Measurements from ENCODE around the gene SH3BGRL3. TPM values are rescaled to one million over a fixed set of nuclear protein-coding genes. Genes with fewer than 3 reads are reported as not detected.
"Not testable (repeated sequence)": the region's sequence is repeated elsewhere in the genome, so short reads cannot be mapped to it uniquely, and the experiment has no call there.

SH3BGRL3 gene
- total RNA-seq (ENCODE audit: insufficient read depth, low replicate concordance): 12.5 TPM

- peak; percentile 90 for DNase-seq (ENCODE audit: low spot score)
Observed at GRCh38 chr1:26279456-26280332, at the start of gene SH3BGRL3. Gene SH3BGRL3 (plus strand): TSS chr1:26280086. CDS start chr1:26280156, 70 bp downstream.

DNA sequence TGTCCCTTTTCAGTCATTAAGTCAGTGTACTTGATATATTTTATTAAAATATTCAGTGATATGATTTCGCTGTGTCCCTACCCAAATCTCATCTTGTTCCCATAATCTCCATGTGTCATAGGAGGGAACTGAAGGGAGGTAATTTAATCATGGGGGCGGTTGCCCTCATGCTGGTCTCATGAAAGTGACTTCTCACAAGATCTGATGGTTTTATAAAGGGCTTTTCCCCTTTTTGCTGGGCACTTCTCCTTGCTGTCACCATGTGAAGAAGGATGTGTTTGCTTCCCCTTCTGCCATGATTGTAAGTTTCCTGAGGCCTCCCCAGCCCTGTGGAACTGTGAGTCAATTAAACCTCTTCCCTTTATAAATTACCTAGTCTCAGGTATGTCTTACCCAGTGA is 49.2 kb upstream of the SH3BGRL3 start:
- not testable (repeated sequence) for DNase-seq (ENCODE audit: low spot score)

DNA sequence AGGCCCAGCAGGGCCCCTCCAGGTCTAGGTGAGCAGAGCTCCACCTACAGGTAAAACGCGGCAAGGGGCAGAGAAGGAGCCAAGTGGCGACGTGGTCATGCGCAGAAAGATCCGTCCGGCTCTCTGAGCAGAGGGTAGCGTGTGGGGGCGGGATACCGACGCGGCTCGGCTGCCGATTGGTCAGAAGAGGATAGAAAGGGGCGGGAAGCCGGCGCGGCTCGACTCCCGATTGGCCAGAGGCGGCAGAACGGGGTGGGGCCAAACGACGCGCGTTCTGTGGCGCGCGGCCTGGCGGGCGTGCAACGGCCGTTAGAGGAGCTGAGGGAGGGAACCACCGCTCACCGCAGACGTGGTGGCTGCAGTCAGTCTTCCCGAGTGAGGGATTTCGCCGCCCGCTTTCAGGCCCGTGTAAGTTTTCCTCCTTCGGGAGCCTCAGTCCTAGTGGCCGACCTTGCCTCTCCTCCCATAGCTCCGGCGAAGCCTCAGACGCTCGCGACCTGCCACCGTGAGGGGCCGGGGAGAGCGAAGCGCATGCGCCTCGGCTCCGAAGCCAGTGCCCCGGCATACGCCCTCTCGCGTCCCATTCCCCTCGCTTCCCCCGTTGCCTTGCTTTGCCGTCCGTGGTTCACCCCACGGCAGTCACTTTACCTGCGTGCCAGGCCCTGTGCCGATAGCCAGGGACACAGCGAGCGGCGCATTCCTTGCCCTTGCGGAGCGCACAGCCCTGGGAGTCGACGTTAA is 45.8 kb upstream of the SH3BGRL3 start, which contains the start of gene CEP85:
Gene CEP85 (plus strand): TSS at position 298 of the 741 bp plus-strand sequence. CDS start 5,584 bp downstream, outside the sequence.
- DNase-seq (ENCODE audit: low spot score): peak; percentile 99

DNA sequence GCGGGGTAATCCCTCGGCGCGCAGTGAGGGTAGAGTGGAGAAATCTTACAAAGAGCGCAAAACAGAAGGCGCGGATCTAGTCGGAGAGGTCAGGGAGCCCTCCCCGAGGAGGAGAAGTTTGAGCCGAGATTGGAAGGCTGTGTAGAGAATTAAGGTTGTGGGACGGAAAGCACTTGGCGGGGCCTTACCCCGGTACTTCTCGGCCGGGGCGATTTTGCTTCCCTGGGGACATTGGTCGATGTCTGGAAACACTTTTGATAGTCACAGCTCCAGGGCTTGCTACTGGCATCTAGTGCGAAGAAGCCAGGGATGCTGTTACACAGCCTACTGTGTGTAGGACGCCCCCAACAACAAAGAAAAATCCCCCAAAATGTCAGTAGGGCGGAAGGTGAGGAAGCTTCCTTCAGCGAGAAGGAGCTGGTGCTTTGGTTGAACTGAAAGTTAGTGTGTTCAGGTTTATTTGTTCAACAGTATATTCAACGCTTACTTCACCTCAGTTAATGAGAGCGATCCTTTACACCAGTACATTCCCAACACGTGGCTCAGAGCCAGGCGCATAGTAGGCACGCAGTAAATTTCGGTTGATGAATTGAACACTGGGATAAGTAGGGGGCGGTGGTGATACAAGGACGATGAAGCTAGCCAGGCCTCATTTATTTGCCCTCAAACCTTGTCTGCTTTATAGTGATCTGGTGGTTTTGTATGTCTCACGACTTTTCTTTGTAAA is 45.1 kb upstream of the SH3BGRL3 start:
- DNase-seq (ENCODE audit: low spot score): peak; percentile 9

DNA sequence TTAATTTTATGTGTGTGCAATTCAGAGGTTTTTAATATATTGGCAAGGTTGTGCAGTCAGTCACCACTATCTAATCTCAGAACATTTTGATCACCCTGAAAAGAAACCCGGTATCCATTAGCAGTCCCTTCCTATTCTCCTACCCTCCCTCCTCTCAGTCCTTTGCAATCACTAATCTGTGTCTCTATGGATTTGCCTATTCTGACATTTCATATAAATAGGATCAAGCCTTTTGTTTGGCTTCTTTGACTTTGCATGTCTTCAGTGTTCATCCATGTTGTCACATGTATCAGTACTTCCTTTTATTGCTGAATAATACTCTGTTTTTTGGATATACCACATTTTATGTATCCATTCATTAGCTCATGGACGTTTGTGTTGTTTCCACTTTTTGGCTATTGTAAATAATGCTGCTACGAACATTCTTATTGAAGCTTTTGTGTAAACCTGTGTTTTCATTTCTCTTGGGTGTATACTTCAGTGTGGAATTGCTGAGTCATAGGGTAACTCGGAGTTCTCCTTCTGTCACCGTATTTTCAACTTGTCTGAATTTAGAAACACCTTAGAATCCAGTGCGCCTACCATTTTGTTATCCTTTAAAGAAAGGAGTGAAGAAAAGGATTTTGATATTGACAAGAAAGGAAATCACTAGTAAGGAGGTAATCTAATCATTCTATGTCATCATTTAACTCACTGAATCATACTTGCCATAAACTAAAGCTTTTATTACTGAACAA is 42.5 kb upstream of the SH3BGRL3 start:
- DNase-seq (ENCODE audit: low spot score): no peak

DNA sequence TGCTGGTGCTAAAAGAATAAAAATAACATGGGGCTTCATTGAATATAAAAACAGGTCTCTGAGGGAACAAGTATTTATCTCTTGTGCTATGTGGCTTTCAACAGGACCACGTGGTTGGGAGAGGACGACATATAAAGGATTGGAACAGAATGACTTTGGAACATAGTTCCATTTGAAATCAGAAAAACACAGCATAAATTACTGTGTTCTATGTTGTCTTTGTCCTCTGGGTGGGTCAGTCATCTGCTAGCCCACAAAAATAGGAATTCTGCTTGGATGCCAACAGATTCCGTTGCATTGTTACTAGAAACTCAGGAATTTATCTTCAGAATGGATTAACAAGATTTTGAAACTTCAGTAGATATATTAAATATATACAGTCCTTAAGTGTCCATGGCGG is 40.0 kb upstream of the SH3BGRL3 start:
- no peak for DNase-seq (ENCODE audit: low spot score)

DNA sequence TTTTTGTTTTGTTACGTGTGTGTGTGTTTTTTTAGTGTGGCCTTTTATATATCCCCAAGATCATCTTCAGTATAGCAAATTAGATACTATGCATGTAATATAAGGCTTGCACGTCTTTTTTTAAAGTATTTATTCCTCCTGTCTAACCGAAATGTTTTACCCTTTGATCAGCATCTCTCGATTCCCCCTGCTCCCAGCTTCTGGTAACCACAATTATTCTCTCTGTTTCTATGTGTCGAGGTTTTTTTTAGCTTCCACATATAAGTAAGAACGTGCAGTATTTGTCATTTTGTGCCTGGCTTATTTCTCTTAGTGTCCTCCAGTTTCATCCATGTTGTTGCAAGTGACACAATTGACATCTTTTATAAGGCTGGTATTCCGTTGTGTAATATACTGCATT is 27.2 kb upstream of the SH3BGRL3 start:
- DNase-seq (ENCODE audit: low spot score): no peak

DNA sequence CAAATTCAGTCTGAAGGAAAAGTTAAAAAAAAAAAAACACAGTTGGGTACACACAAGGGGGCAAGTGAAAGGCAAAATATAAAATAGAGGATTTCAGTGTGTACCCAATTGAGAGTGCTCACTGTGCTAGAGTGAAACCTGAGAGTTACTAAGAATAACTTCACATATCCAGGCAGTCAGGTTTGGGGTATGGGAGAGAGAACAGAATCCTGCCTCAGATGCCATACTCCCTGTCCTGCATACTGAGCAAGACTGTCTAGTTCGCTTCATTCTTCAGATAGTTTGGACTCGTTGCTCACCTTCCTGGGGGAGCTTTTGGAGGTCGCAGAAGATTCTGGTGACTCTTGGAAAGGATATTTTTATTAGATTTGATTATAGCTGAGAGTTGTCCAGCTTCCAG is 25.5 kb upstream of the SH3BGRL3 start:
- no peak for DNase-seq (ENCODE audit: low spot score)

- no peak for DNase-seq (ENCODE audit: low spot score)
Observed at GRCh38 chr1:26257222-26257621, 22.7 kb upstream of the SH3BGRL3 start.

DNA sequence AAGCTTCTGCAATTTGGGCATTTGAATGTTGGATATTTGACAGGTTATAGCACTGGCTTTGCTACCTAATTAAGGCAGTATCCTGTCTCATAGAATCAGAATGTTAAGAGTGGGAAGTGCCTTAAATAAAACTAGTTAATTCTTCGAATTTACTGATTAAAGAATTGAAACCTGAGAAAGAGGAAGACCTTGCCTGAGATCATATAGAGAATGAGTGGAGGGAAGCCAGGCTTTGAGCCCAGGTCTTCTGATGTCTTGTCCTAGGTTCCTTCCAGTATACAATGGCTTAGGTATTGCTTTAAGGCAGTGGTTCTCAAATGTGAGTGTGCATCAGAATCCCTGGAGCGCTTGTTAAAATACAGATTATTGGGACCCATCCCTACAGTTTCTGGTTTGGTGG is 20.9 kb upstream of the SH3BGRL3 start:
- DNase-seq (ENCODE audit: low spot score): no peak

- no peak for DNase-seq (ENCODE audit: low spot score)
Observed at GRCh38 chr1:26259578-26259977, 20.3 kb upstream of the SH3BGRL3 start.

DNA sequence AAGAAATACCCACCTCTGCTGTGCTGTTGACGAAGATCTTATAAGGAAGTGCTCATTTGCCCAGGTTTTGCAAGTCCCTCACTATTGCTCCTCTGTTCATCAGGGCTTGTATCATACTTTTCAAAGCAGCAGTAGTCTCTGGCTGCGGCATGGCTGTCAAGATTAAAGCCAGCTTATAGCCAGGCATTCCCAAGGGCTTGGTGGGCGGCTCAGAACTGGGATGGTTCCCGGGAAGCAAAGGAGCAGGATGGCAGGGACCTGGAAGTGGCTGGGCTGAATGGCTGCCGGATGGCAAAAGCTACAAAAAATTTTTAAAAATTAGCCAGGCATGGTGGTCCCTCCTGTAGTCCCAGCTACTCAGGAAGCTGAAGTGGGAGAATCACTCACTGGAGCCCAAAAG is 16.7 kb upstream of the SH3BGRL3 start:
- DNase-seq (ENCODE audit: low spot score): no peak

GRCh38 chr1:26265405-26265804 is 14.5 kb upstream of the SH3BGRL3 start:
- no peak for DNase-seq (ENCODE audit: low spot score)

DNA sequence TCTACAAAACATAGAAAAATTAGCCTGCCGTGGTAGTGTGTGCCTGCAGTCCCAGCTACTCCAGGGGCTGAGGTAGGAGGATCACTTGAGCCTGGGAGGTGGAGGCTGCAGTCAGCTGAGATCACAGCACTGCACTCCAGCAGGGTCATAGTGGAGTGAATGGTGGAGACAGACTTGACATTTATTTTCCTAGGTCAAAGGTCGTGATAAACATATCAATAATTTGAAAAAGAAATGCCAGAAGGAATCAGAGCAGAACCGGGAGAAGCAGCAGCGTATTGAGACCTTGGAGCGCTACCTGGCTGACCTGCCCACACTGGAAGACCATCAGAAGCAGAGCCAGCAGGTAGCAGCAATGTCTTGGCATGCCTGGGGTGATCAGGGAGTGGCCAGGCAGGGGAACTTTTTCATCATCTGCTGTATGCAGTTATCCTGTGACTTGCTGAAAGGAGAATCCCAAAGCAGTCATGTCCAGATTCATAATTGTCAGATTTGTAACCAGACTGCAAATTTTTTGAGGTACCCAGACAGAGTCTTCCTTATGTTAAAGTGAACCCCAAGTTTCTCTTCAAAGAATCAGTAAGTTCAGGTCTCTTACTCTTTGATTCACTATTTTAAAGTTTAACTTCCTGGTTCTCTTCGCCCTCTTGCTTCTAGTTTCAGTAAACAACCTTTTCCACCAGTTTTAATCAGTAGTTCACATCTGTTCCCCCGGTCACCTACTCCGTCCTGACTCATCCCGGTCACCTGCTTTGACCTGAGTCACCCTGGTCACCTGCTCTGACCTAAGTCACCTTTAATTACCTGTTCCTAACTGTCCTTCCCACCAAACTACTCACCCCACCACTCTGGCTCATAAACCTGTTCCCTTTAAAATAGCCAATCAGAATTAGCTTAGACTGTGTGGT is 11.3 kb upstream of the SH3BGRL3 start:
- DNase-seq (ENCODE audit: low spot score): no peak

DNA sequence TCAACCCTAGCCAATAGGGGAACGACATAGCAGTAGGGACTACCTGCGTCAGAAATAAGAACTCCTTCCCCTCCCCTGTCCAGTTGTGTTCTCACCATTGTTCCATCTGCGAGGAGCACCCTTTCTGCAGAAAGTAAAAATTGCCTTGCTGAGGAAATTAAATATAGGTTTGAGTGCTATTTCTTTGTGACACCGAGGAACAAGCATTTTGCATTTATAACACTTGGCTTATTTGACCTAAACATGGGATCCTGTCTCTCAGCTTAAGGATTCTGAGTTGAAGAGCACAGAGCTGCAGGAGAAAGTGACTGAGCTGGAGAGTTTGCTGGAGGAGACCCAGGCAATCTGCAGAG is 10.7 kb upstream of the SH3BGRL3 start:
- no peak for DNase-seq (ENCODE audit: low spot score)

GRCh38 chr1:26274801-26275425 is 5.0 kb upstream of the SH3BGRL3 start:
- DNase-seq (ENCODE audit: low spot score): no peak

DNA sequence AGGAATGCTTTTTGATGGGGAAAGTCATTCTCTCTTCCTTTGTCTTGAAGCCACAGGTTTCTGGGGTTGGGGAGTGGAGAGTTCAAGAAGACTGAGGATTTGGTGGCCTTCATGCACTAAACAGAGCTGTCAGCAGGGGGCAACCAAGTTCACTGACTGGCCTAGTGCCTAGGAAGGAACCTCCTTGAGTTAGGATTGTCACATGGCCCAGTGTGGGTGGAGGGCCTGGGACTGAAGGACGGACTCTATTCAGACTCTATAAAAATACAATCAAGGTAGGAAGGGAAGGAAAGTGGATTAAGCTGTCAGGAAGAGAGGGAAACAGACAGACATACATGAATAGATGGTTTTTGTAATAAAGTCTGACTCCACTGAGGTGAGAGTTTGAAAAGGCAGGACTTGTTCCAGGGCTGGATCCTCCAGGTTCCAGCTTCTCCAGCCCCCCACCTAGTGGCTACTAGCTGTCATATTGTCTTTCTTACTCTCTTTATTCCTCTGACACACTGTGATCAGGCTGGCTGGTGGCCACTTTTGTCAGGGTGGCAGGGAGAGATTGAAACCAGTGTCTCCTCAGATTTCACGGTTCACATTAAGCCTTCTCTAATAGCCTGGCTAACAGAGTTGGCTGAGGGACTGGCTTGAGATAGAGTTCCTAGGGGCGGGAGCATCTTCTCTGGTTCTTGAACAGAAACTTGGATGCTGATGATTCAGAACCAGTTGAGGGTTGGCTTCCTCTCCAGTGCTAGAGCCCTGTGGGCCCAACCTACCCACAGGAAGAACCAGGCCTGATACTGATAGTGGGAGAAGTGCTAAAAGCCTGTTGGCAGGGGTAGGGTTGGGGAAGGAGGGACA is 4.1 kb upstream of the SH3BGRL3 start:
- peak; percentile 96 for DNase-seq (ENCODE audit: low spot score)

DNA sequence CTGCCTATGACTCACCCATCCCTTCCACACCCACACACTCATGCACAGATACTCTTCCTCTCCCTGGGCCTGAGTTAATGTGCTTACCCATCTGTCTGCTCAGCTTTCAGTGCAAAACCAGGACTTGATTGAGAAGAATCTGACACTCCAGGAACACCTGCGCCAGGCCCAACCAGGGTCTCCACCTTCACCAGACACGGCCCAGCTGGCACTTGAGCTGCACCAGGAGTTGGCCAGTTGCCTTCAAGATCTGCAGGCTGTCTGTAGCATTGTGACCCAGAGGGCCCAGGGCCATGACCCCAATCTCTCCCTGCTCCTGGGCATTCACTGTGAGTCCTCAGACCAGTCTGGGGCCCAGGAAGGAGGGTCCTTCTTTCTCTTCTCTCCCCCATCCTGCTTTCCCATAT is 3.5 kb upstream of the SH3BGRL3 start:
- DNase-seq (ENCODE audit: low spot score): no peak

GRCh38 chr1:26277261-26277661 is 2.6 kb upstream of the SH3BGRL3 start:
- DNase-seq (ENCODE audit: low spot score): no peak

Measured in umbilical cord (tissue), 2 donors.